Naive thymus-derived CD8-positive, alpha-beta T cell (primary cell): ENCODE data around the gene EGFLAM. TPM values are rescaled to one million over a fixed set of nuclear protein-coding genes. Genes with fewer than 3 reads are reported as not detected.

Experiments
- ATAC-seq, 2 donors: fragments of 150-1000 bp; cut with Tn5 transposase in 1 of 2; sonication (Bioruptor Pico), chemical (Tn5 transposase) in 1 of 2; 1 replicate in 1 of 2; 2 replicates in 1 of 2; pipeline ENCODE4 v1.10.0; 2021; ENCODE audit warnings: mild to moderate bottlenecking in 2 of 2, moderate library complexity in 2 of 2
- POLR2A ChIA-PET: fragments of 350-600 bp; sonication (Branson Sonifier 250); formaldehyde crosslinking; loops from one replicate; lab custom pipeline; 2021; ENCODE audit warnings: antibody characterized with exemption; lab: Charles Lee
- DNase-seq, 10 donors: peaks; one replicate each; pipeline versions ENCODE4 v3.0.0 to v3.0.0-alpha.2; 2020 to 2022
- H3K27ac Mint-ChIP-seq, 10 donors: one replicate each; pipeline ENCODE4 v1.8.0; 2020 to 2022; ENCODE audit warnings: mild to moderate bottlenecking in 10 of 10, mixed read lengths in 10 of 10, moderate library complexity in 4 of 10, inconsistent platforms in 1 of 10
- H3K27me3 Mint-ChIP-seq, 5 donors: one replicate each; pipeline ENCODE4 v1.8.0; 2021 to 2022; ENCODE audit warnings: mixed read lengths in 5 of 5
- H3K36me3 Mint-ChIP-seq, 3 donors: one replicate each; pipeline ENCODE4 v1.8.0; 2020 to 2022; ENCODE audit warnings: mixed read lengths in 3 of 3, mild to moderate bottlenecking in 2 of 3, inconsistent platforms in 1 of 3
- H3K4me1 Mint-ChIP-seq, 4 donors: one replicate each; pipeline ENCODE4 v1.8.0; 2021 to 2022; ENCODE audit warnings: mixed read lengths in 4 of 4
- H3K4me3 Mint-ChIP-seq, 10 donors: one replicate each; pipeline ENCODE4 v1.8.0; 2020 to 2022; ENCODE audit warnings: mild to moderate bottlenecking in 10 of 10, mixed read lengths in 10 of 10, moderate library complexity in 6 of 10, inconsistent platforms in 1 of 10
- H3K9me3 Mint-ChIP-seq, 9 donors: one replicate each; pipeline ENCODE4 v1.8.0; 2020 to 2022; ENCODE audit warnings: mixed read lengths in 9 of 9, mild to moderate bottlenecking in 3 of 9, inconsistent platforms in 1 of 9, moderate library complexity in 1 of 9
- polyA plus RNA-seq, 3 donors: library from polyadenylated mRNA; unstranded; fragments of 300-500 nt; fragmentation: Illumina TruSeq; gene quantifications; one replicate each; pipeline ENCODE4 v1.2.3, GENCODE V29; 2021
- total RNA-seq, 8 experiments: library from RNA in 2 of 8; stranded (reverse) in 2 of 8; gene quantifications; one replicate each; pipeline ENCODE4 v1.2.3 and lab custom pipeline; 2021 to 2026

The EGFLAM gene
- total and polyA plus RNA-seq, 5 experiments from 2014 or later: not detected

DNA sequence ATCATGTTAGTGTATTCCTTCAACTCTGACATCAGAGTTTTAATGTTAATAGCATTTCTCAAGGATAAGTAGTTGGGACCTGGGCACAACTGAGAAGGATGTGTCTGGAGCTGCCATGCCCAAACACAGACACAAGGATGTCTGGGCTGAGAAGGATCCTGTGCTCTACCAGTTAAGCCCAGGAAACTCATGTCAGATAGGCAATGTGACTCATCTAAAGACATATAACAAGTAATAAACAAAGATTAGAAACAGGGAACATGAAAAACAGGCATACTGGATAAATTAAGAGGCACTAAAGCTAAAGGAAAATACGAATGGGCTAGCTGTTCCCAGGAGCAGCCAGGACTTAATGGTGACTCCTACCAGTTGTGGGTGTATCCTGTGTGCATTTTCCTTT, 9.1 kb upstream of the EGFLAM start:
- DNase-seq (no peak), ATAC-seq (no peak)
- POLR2A ChIA-PET: no interaction called here
- H3K27ac Mint-ChIP-seq: no peak overlapping the region
- H3K27me3 Mint-ChIP-seq: peaks cover 15 to 66% (median 17%) of the 10 kb centered on the region in 5 donors
- H3K36me3 Mint-ChIP-seq: peaks cover 0 to 14% (median 0%) of the 10 kb centered on the region in 3 donors
- no peak overlapping the region for H3K4me3 Mint-ChIP-seq
- no peaks in the 10 kb centered on the region for H3K4me1 Mint-ChIP-seq
- H3K9me3 Mint-ChIP-seq: peaks cover 0 to 14% (median 9%) of the 10 kb centered on the region in 9 donors

- H3K27me3 Mint-ChIP-seq: peaks cover 15 to 68% (median 20%) of the 10 kb centered on the region in 5 donors
- POLR2A ChIA-PET: no interaction called here
- H3K36me3 Mint-ChIP-seq: peaks cover 0 to 16% (median 0%) of the 10 kb centered on the region in 3 donors
- H3K4me1 Mint-ChIP-seq: no peaks in the 10 kb centered on the region
- ATAC-seq: no peak
- no peak overlapping the region for H3K4me3 Mint-ChIP-seq
- no peak for DNase-seq
- H3K9me3 Mint-ChIP-seq: peaks cover 0 to 15% (median 9%) of the 10 kb centered on the region in 9 donors
- H3K27ac Mint-ChIP-seq: no peak overlapping the region
These were observed 8.5 kb upstream of the EGFLAM start for GRCh38 chr5:38249812-38250211.

GRCh38 chr5:38250763-38251448, 7.5 kb upstream of the EGFLAM start:
- POLR2A ChIA-PET: no interaction called here
- DNase-seq (no peak), ATAC-seq (no peak)
- peaks cover 0 to 16% (median 0%) of the 10 kb centered on the region in 3 donors for H3K36me3 Mint-ChIP-seq
- no peaks in the 10 kb centered on the region for H3K4me1 Mint-ChIP-seq
- no peak overlapping the region for H3K27ac Mint-ChIP-seq
- H3K27me3 Mint-ChIP-seq: peaks cover 12 to 65% (median 31%) of the 10 kb centered on the region in 5 donors
- no peak overlapping the region for H3K4me3 Mint-ChIP-seq
- H3K9me3 Mint-ChIP-seq: peaks cover 0 to 15% (median 9%) of the 10 kb centered on the region in 9 donors

DNA sequence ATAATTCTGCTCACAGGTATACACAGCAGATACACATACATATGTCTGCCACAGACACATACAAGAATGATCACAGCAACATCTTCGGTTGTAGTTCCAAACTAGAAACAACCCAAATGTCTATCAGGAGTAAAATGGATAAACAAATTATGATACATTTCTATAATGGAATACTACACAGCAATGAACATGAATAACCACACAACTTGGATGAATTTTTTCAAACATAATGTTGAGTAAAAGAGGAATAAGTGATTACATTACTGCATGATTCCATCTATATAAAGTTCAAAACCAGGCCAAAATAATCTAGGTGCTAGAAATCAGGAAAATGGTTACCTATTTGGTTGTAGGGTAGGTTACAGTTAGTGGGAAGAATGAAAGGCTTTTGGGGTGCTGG, 4.6 kb upstream of the EGFLAM start:
- Mint-ChIP-seq H3K27ac (no peak overlapping the region), H3K36me3 (peaks cover 0 to 16% (median 0%) of the 10 kb centered on the region in 3 donors), H3K27me3 (peaks cover 26 to 85% (median 45%) of the 10 kb centered on the region in 5 donors)

GRCh38 chr5:38257308-38258041, 884 bp upstream of the EGFLAM start:
- POLR2A ChIA-PET: no interaction called here
- H3K4me3 Mint-ChIP-seq: peak overlapping the region in 5 of 10 donors; percentile 24 to 79 (median 62)

More for the DNA sequence above, 4.6 kb upstream of the EGFLAM start:
- no peak overlapping the region for H3K4me3 Mint-ChIP-seq
- ATAC-seq (no peak), DNase-seq (no peak)
- peaks cover 0 to 15% (median 9%) of the 10 kb centered on the region in 9 donors for H3K9me3 Mint-ChIP-seq
- POLR2A ChIA-PET: no interaction called here
- H3K4me1 Mint-ChIP-seq: peaks cover 3 to 12% (median 7%) of the 10 kb centered on the region in 4 donors

GRCh38 chr5:38258042-38258318, 379 bp upstream of the EGFLAM start:
- DNase-seq: no peak
- POLR2A ChIA-PET: no interaction called here
- no peak for ATAC-seq
- H3K4me3 Mint-ChIP-seq: peak overlapping the region in 4 of 10 donors; percentile 31 to 79 (median 64)
- peaks cover 0 to 14% (median 5%) of the 10 kb centered on the region in 9 donors for H3K9me3 Mint-ChIP-seq
- H3K27ac Mint-ChIP-seq: no peak overlapping the region
- H3K27me3 Mint-ChIP-seq: peaks cover 41 to 95% (median 59%) of the 10 kb centered on the region in 5 donors
- peaks cover 6 to 20% (median 13%) of the 10 kb centered on the region in 4 donors for H3K4me1 Mint-ChIP-seq
- peaks cover 0 to 13% (median 0%) of the 10 kb centered on the region in 3 donors for H3K36me3 Mint-ChIP-seq

More at GRCh38 chr5:38257308-38258041, 884 bp upstream of the EGFLAM start:
- H3K36me3 Mint-ChIP-seq: peaks cover 0 to 16% (median 0%) of the 10 kb centered on the region in 3 donors
- peaks cover 0 to 15% (median 6%) of the 10 kb centered on the region in 9 donors for H3K9me3 Mint-ChIP-seq
- DNase-seq (no peak), ATAC-seq (no peak)
- peaks cover 6 to 20% (median 13%) of the 10 kb centered on the region in 4 donors for H3K4me1 Mint-ChIP-seq
- H3K27ac Mint-ChIP-seq: no peak overlapping the region
- H3K27me3 Mint-ChIP-seq: peaks cover 43 to 95% (median 62%) of the 10 kb centered on the region in 5 donors

DNA sequence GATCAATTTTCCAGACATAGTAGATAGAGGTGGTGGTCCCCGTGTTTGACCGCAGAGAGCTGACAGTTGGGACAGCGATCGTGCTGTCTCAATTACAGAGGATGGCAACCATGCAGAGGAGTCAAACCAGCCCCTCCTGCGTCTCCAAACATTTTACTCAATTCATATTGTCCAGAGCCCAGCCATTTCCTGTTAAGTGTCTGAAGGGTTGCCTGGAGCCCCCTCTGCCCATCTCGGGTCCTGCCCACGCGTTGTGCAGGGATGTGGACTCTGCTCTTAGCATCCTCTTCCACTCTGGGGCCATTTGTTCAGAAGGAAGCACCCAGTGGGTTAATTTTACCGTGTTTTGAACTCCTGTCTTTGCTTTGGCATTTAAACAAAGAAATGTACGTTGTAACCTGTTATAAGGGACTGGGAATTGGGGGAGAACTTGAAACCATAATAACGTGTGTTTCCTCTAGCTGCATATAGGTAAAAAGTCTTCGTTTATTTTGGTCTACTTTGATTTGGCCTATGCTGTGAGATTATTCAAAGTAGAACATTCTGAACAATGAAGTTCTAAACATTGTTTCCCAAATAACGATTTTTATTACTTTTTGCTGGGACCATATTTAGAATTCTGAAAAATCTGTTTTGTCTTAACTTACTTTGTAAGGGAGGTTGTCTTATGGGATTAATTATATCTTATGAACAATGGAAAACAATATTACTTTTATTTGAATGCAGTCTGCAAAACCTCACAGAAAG, 876 bp downstream of the EGFLAM start:
- POLR2A ChIA-PET: no interaction called here
- no peak for ATAC-seq
- H3K4me3 Mint-ChIP-seq: peak overlapping the region; percentile 24 to 76 (median 50)
- peaks cover 0 to 3% (median 0%) of the 10 kb centered on the region in 3 donors for H3K36me3 Mint-ChIP-seq
- H3K4me1 Mint-ChIP-seq: peaks cover 6 to 20% (median 13%) of the 10 kb centered on the region in 4 donors
- H3K27me3 Mint-ChIP-seq: peaks cover 40 to 93% (median 60%) of the 10 kb centered on the region in 5 donors
- H3K9me3 Mint-ChIP-seq: peaks cover 0 to 6% (median 0%) of the 10 kb centered on the region in 9 donors
- H3K27ac Mint-ChIP-seq: no peak overlapping the region
- no peak for DNase-seq

- H3K4me1 Mint-ChIP-seq: peaks cover 6 to 20% (median 13%) of the 10 kb centered on the region in 4 donors
- DNase-seq (no peak), ATAC-seq (no peak)
- H3K27me3 Mint-ChIP-seq: peaks cover 41 to 93% (median 65%) of the 10 kb centered on the region in 5 donors
- H3K9me3 Mint-ChIP-seq: peaks cover 0 to 4% (median 0%) of the 10 kb centered on the region in 9 donors
- H3K27ac Mint-ChIP-seq: no peak overlapping the region
- POLR2A ChIA-PET: no interaction called here
- no peaks in the 10 kb centered on the region for H3K36me3 Mint-ChIP-seq
- H3K4me3 Mint-ChIP-seq: no peak overlapping the region
These were observed 1.4 kb downstream of the EGFLAM start for GRCh38 chr5:38259809-38260160.

GRCh38 chr5:38263983-38264382, 5.6 kb downstream of the EGFLAM start:
- Mint-ChIP-seq H3K27me3 (peaks cover 29 to 91% (median 51%) of the 10 kb centered on the region in 5 donors), H3K36me3 (no peaks in the 10 kb centered on the region), H3K9me3 (peaks cover 0 to 4% (median 0%) of the 10 kb centered on the region in 9 donors), H3K4me1 (peaks cover under 1 to 8% (median 5%) of the 10 kb centered on the region in 4 donors), H3K4me3 (no peak overlapping the region), H3K27ac (no peak overlapping the region)
- DNase-seq (no peak), ATAC-seq (no peak)
- POLR2A ChIA-PET: no interaction called here

DNA sequence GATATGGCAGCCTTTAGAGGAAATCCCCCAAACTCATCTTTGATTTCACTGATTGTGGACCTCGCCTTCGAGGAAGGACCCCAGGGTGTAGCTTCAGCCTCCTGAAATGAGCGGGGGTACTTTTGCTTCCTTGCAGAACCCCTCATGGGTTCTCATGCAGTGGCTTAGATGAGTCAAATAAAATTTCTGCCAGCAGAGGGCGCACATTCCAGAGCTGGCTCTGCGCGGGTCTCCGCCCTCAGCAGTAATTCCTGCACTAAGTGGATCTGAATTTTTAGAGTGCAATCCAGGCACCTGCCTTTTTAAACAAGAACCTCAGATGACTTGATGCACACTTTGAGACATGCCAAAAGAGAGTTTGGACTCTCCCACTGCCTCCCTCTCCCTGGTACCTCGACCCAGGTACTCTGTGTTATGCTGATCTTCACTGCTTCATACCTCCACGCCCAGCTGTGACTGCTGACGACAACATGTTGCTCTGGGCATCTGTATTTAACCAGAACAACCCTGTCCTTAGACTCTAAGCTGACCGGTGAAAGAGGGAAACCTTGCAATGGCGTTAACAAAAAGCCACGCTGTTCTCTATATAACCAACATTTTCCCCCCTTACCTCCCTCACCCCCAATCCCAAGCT, 7.3 kb downstream of the EGFLAM start:
- POLR2A ChIA-PET: no interaction called here
- H3K4me1 Mint-ChIP-seq: peaks cover 0 to 3% (median 0%) of the 10 kb centered on the region in 4 donors
- no peak overlapping the region for H3K4me3 Mint-ChIP-seq
- peaks cover 0 to 8% (median 0%) of the 10 kb centered on the region in 9 donors for H3K9me3 Mint-ChIP-seq
- peaks cover 23 to 75% (median 45%) of the 10 kb centered on the region in 5 donors for H3K27me3 Mint-ChIP-seq
- ATAC-seq (peak in 1 of 2 donors; percentile 40), DNase-seq (peak in 5 of 10 donors; percentile 18 to 45 (median 32))
- no peak overlapping the region for H3K27ac Mint-ChIP-seq
- no peaks in the 10 kb centered on the region for H3K36me3 Mint-ChIP-seq

DNA sequence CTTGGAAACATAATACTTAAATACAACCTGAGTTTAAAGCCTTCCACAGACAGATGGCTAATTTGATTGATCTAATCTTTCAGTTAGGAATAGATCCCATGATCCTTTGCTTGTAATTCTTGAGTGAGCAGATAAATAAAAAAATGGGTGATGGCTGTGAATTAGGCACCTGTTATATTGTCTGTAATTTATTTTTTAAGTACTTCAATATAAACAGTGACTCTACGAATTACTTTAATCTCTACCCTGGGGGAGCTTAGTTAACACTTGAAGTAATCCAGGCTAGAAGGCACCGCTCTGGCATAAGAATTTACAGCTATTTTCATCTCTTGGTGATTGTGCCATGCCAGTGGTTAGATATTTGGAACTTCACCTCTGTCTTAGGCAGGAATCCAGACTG, 9.0 kb downstream of the EGFLAM start:
- ATAC-seq (no peak), DNase-seq (no peak)
- POLR2A ChIA-PET: no interaction called here
- Mint-ChIP-seq H3K4me1 (peaks cover 0 to 3% (median 0%) of the 10 kb centered on the region in 4 donors), H3K36me3 (peaks cover 0 to 12% (median 0%) of the 10 kb centered on the region in 3 donors), H3K27me3 (peaks cover 24 to 58% (median 40%) of the 10 kb centered on the region in 5 donors), H3K27ac (no peak overlapping the region), H3K4me3 (no peak overlapping the region), H3K9me3 (peaks cover 3 to 17% (median 9%) of the 10 kb centered on the region in 9 donors)

GRCh38 chr5:38273626-38274025, 15.3 kb downstream of the EGFLAM start:
- H3K9me3 Mint-ChIP-seq: peaks cover 11 to 55% (median 36%) of the 10 kb centered on the region in 9 donors
- peaks cover 0 to 50% (median 0%) of the 10 kb centered on the region in 3 donors for H3K36me3 Mint-ChIP-seq
- POLR2A ChIA-PET: no interaction called here
- DNase-seq (no peak), ATAC-seq (no peak)
- peaks cover 0 to 13% (median 10%) of the 10 kb centered on the region in 5 donors for H3K27me3 Mint-ChIP-seq
- H3K27ac Mint-ChIP-seq: no peak overlapping the region
- no peak overlapping the region for H3K4me3 Mint-ChIP-seq
- H3K4me1 Mint-ChIP-seq: no peaks in the 10 kb centered on the region
